LNCAP (cell line): Measurements from ENCODE around the gene PITPNM3.

Experiments
- CTCF ChIP-seq: fragments of 450-650 bp; IDR thresholded peaks from 2 replicates; pipeline ENCODE4 v1.5.1; 2017; ENCODE audit warnings: mild to moderate bottlenecking

PITPNM3 gene

GRCh38 chr17:6471531-6472465 lies 84.6 kb downstream of the PITPNM3 start:
- TF ChIP-seq CTCF = no peak

GRCh38 chr17:6470751-6471521 lies 85.4 kb downstream of the PITPNM3 start:
- TF ChIP-seq CTCF = no peak

- no peak for TF ChIP-seq CTCF
These were observed 86.1 kb downstream of the PITPNM3 start for GRCh38 chr17:6470146-6470718.

GRCh38 chr17:6468051-6468790 lies 88.1 kb downstream of the PITPNM3 start:
- TF ChIP-seq CTCF = no peak

- no peak for TF ChIP-seq CTCF
These were observed 88.8 kb downstream of the PITPNM3 start for GRCh38 chr17:6467567-6467966.

- TF ChIP-seq CTCF = no peak
These were observed 91.0 kb downstream of the PITPNM3 start for GRCh38 chr17:6465206-6466003.
